Activated CD4-positive, alpha-beta T cell treated with anti-CD3 and anti-CD28 coated beads, Interleukin-2, amount 50 U/mL, for 16 hours (primary cell): ENCODE results near the gene FLT1.

ENCODE experiments used
- DNase-seq: peaks from one replicate; pipeline ENCODE4 v3.0.0-alpha.2; 2020

FLT1 gene

GRCh38 chr13:28526876-28527275 is 31.9 kb upstream of the FLT1 start:
- no peak for DNase-seq

GRCh38 chr13:28522871-28523270 is 27.9 kb upstream of the FLT1 start:
- no peak for DNase-seq

GRCh38 chr13:28513745-28514144 is 18.8 kb upstream of the FLT1 start:
- no peak for DNase-seq

GRCh38 chr13:28510542-28510941 is 15.6 kb upstream of the FLT1 start:
- no peak for DNase-seq

GRCh38 chr13:28510066-28510465 is 15.1 kb upstream of the FLT1 start:
- no peak for DNase-seq

- DNase-seq = no peak
These were observed 10.7 kb upstream of the FLT1 start for GRCh38 chr13:28505543-28506135.

GRCh38 chr13:28503182-28503967 is 8.4 kb upstream of the FLT1 start:
- DNase-seq = no peak

- no peak for DNase-seq
These were observed 6.6 kb upstream of the FLT1 start for GRCh38 chr13:28501547-28501946.

GRCh38 chr13:28499609-28500008 is 4.7 kb upstream of the FLT1 start:
- DNase-seq = no peak

GRCh38 chr13:28498481-28499115 is 3.7 kb upstream of the FLT1 start:
- DNase-seq = no peak

- DNase-seq = no peak
These were observed 2.4 kb upstream of the FLT1 start for GRCh38 chr13:28497143-28497876.

- DNase-seq = no peak
These were observed 1.2 kb upstream of the FLT1 start for GRCh38 chr13:28496188-28496564.

- no peak for DNase-seq
These were observed 735 bp upstream of the FLT1 start for GRCh38 chr13:28495538-28496187.

GRCh38 chr13:28494504-28494777 is 487 bp downstream of the FLT1 start:
- no peak for DNase-seq

GRCh38 chr13:28493740-28494503 is 1.0 kb downstream of the FLT1 start:
- DNase-seq = no peak

- DNase-seq = peak; percentile 71
These were observed 2.2 kb downstream of the FLT1 start for GRCh38 chr13:28492569-28493367.

GRCh38 chr13:28490061-28490460 is 4.9 kb downstream of the FLT1 start:
- no peak for DNase-seq

GRCh38 chr13:28489524-28489931 is 5.4 kb downstream of the FLT1 start:
- no peak for DNase-seq

- no peak for DNase-seq
These were observed 6.4 kb downstream of the FLT1 start for GRCh38 chr13:28488376-28489005.

- no peak for DNase-seq
These were observed 8.9 kb downstream of the FLT1 start for GRCh38 chr13:28485996-28486543.

- DNase-seq = no peak
These were observed 9.4 kb downstream of the FLT1 start for GRCh38 chr13:28485551-28485950.
